HG03571 (cell line): ENCODE results near the gene PRF1.
"Not testable (repeated sequence)": the region's sequence is repeated elsewhere in the genome, so short reads cannot be mapped to it uniquely, and the experiment has no call there.

Experiments
- ATAC-seq: cut with Tn5 transposase; IDR thresholded peaks from one replicate; pipeline ENCODE4 v1.9.1; 2021; ENCODE audit not compliant: unreplicated experiment

Gene PRF1

GRCh38 chr10:70594161-70594560 lies 8.4 kb downstream of the PRF1 start:
- no peak for ATAC-seq

- no peak for ATAC-seq
Measured at GRCh38 chr10:70593513-70593890, 9.0 kb downstream of the PRF1 start.

DNA sequence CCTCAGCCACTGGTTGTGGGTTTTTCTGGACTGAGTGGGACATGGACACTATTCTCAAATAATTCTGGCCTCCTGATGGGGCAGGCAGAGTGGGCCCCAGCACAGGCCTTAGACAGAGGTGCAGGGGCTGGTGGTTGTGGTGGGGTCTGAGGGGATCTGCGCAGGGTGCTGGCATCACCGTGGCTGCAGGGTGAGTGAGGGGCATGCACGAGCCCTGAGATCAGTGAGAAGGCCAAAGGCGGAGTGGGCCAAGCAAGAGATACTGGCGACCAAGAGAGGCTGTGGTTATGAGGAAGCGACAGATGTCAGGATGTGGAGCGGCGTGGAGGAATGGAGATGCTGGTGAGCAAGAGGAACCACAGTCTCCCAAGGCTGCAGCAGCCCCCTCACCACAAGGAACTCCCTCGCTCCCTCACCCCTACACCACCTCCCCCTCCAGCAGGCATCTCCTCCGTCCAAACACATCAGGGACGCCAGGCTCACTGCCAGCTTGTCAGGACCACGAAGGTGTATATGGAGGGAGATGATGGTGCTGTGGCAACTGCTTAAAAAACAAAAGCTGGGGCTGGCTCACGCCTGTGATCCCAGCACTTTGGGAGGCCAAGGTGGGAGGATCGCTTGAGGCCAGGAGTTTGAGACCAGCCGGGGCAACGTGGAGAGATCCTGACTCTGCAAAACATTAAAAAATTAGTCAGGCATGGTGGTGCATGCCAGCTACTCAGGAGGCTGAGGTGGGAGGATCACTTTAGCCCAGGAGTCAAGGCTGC lies 9.6 kb downstream of the PRF1 start:
- no peak for ATAC-seq

DNA sequence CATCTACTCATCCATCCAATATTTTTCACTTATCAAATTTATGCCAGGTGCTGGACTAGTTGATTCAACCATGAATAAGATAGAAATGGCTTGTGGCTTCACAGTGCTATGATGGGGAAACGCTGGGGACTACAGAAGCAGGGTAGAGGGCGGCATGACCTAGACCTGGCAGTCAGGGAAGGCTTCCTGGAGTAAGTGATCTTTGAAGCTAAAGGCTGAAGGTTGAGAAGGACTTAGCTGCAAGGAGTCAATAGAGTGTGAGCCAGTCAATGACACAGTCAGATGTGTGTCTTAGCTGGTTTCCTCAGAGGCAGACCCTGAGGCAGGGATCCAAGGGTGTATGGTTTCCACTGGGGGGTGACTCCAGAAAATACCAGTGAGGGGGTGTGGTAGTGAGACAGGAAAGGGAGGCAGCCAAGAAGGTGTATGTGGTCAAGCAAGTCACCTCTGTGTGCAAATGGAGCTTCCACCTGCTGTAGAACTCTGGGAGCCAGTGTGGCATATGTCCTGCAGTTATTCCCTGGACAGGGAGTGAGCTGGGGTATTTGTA lies 10.3 kb downstream of the PRF1 start:
- no peak for ATAC-seq

GRCh38 chr10:70590655-70591416 lies 11.7 kb downstream of the PRF1 start:
- ATAC-seq: no peak

DNA sequence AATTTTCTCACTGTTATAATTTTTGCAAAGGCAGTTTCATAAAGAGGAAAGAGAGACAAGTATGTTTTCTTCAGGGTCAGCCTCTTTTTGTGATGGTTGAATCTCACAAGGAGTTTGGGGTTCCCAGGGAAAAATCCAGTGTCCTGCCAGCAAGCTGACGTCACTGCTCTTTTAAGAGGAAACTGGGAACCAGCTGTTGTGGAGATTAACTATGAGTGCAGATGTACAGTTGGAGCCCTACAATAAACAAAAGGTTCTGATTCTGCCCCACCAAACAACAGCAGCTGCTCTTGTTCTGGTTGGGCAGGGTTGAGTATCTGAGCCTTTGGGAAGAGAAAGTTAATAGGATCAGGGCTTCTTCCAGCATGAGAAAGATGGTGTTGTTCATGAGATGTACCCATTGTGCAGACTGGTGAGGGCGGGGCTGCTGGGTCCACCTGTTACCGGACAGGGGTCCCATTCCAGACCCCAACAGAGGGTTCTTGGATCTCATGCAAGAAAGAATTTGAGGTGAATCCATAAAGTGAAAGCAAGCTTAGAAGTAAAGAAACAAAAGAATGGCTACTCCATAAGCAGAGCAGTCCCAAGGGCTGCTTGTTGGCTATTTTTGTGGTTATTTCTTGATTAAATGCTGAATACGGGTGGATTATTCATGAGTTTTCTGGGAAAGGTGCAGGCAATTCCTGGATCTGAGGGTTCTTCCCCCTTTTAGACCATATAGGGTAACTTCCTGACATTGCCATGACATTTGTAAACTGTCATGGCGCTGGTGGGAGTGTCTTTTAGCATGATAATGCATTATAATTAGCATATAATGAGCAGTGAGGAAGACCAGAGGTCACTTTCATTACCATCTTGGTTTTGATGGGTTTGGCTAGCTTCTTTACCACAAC lies 12.5 kb downstream of the PRF1 start:
- no peak for ATAC-seq

GRCh38 chr10:70588859-70589570 lies 13.5 kb downstream of the PRF1 start:
- ATAC-seq: no peak

DNA sequence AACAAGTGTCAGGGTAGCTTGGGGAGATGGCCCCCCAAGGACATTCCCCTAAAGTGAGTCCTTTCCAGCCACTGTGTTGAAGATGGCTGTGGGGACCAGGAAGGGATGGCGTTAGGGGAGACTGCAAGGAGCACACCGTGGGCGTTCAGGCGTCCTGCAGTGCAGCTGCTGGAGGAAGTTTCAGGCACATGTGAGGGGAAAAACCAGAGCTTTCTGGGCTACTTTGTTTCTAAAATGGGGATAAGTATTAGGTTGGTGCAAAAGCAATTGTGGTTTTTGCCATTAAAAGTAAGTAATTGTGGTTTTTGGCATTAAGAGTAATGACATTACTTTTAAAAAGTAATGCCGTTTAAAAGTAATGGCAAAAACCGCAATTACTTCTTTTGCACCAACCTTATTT lies 14.3 kb downstream of the PRF1 start:
- ATAC-seq: no peak

GRCh38 chr10:70587045-70587658 lies 15.4 kb downstream of the PRF1 start:
- no peak for ATAC-seq

DNA sequence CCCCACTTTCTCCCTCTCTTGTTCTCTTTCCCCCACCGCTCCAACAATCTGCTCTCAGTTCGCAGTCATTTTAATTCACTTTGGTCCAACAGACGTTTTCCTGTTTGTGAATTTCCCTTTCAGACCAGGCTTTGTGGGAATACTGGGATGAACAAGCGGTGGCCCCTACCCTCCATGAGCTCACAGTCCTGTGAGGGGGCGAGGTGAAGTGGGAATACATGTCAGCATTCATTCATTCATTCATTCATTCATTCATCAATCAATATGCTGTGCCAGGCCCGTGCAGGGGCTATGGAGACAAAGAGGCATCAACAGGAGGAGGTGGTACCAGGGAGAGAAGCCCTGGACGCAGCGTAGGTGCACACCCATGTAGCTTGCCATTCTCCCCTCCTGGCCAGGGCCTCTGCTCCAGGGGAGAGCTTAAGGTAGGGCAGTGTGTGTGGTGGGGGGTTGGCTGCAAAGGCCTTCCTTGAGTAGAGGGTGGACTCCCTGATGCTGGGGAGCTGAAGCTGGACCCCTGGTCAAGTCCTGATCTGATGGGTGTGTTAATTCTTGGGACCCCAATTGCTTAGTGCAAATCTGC lies 16.1 kb downstream of the PRF1 start:
- no peak for ATAC-seq

GRCh38 chr10:70585578-70586169 lies 16.9 kb downstream of the PRF1 start:
- no peak for ATAC-seq

GRCh38 chr10:70584909-70585544 lies 17.5 kb downstream of the PRF1 start:
- ATAC-seq: no peak

GRCh38 chr10:70584366-70584765 lies 18.2 kb downstream of the PRF1 start:
- no peak for ATAC-seq

GRCh38 chr10:70583669-70584037 lies 18.9 kb downstream of the PRF1 start:
- ATAC-seq: no peak

DNA sequence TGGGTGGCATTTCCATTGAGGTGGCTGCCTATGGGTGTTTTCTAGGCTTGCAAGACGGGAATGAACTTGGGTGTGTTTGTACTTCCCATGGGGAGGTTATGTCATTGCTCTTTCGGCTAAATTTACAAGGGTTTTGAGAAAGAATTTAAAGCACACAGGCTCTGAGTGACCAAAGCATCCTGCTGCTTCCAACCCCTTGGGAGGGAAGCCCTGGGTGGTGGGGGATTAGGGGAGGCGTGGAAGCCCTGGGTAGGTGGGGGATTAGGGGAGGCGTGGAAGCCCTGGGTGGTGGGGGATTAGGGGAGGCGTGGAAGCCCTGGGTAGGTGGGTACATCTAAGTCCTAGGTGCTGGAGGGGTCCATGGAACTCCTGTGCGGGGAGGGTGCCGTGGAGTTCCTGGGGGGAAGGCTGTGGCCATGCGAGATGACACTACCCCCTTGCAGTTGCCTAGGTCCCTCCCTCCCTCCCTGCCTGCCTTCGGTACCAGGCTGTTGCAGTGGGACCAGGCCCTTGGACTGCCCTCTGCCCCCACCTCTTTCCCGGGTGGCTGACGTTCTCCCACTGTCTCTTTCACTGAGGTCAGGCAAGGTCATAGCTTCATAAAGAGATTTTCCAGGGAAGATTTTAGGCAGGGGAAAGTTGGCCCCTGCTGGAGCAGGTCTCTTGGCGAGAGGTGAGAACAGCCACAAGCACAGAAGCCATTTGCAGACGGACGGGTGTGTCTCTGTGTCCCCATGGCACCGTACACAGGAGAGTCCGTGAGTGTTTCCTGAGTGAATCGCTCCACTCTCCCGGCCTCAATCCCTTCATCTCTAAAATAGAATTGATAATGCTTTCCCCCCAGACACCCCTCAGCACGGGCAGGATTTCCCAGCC lies 19.5 kb downstream of the PRF1 start:
- ATAC-seq: no peak

GRCh38 chr10:70581176-70581575 lies 21.4 kb downstream of the PRF1 start:
- ATAC-seq: not testable (repeated sequence)

- no peak for ATAC-seq
Measured at GRCh38 chr10:70579234-70580002, 23.1 kb downstream of the PRF1 start.
